Erythroblast (primary cell): ENCODE measurements around the gene PLXNA2.

Experiments
- DNase-seq, 2 experiments: peaks; one replicate each; lab custom pipeline; 2025; lab: John Stamatoyannopoulos, UW
- GATA1 ChIP-seq: IDR thresholded peaks from 2 replicates; pipeline ENCODE4 v1.6.1; 2011; ENCODE audit warnings: low read depth, mild to moderate bottlenecking, control low read depth, low read length, moderate library complexity
- POLR2A ChIP-seq: IDR thresholded peaks from 2 replicates; pipeline ENCODE4 v1.6.1; 2011; ENCODE audit warnings: mild to moderate bottlenecking, low read length

PLXNA2 gene

GRCh38 chr1:208217781-208218180, 26.4 kb downstream of the PLXNA2 start:
- TF ChIP-seq POLR2A (no peak), GATA1 (no peak)
- no peak for DNase-seq

- TF ChIP-seq POLR2A (no peak), GATA1 (no peak)
- DNase-seq = no peak
These were observed 27.4 kb downstream of the PLXNA2 start for GRCh38 chr1:208216806-208217205.

GRCh38 chr1:208216062-208216461, 28.1 kb downstream of the PLXNA2 start:
- DNase-seq = no peak
- TF ChIP-seq POLR2A (no peak), GATA1 (no peak)

- no peak for TF ChIP-seq POLR2A
- no peak for TF ChIP-seq GATA1
- DNase-seq = no peak
These were observed 28.8 kb downstream of the PLXNA2 start for GRCh38 chr1:208215393-208215792.

GRCh38 chr1:208213786-208214185, 30.4 kb downstream of the PLXNA2 start:
- no peak for DNase-seq
- TF ChIP-seq GATA1 = no peak
- no peak for TF ChIP-seq POLR2A

GRCh38 chr1:208212893-208213292, 31.3 kb downstream of the PLXNA2 start:
- TF ChIP-seq GATA1 (no peak), POLR2A (no peak)
- DNase-seq = no peak

GRCh38 chr1:208211921-208212843, 32.0 kb downstream of the PLXNA2 start:
- DNase-seq = no peak
- no peak for TF ChIP-seq GATA1
- TF ChIP-seq POLR2A = no peak

GRCh38 chr1:208209896-208210589, 34.1 kb downstream of the PLXNA2 start:
- no peak for DNase-seq
- no peak for TF ChIP-seq POLR2A
- TF ChIP-seq GATA1 = no peak

- no peak for DNase-seq
- TF ChIP-seq POLR2A (no peak), GATA1 (no peak)
These were observed 34.9 kb downstream of the PLXNA2 start for GRCh38 chr1:208209286-208209685.

- no peak for DNase-seq
- no peak for TF ChIP-seq POLR2A
- no peak for TF ChIP-seq GATA1
These were observed 36.1 kb downstream of the PLXNA2 start for GRCh38 chr1:208208132-208208487.

GRCh38 chr1:208207388-208208131, 36.6 kb downstream of the PLXNA2 start:
- TF ChIP-seq GATA1 = no peak
- TF ChIP-seq POLR2A = no peak
- no peak for DNase-seq

GRCh38 chr1:208206092-208206698, 38.0 kb downstream of the PLXNA2 start:
- DNase-seq = no peak
- TF ChIP-seq GATA1 (no peak), POLR2A (no peak)
